Measurements from ENCODE around the gene PPM1H.

- TF ChIP-seq CTCF (IDR thresholded peaks at IDR 0.05) (no peak), EP300 (IDR thresholded peaks at IDR 0.05; ENCODE audit: borderline replicate concordance in 1 of 2, low read depth in 1 of 2, low read length in 1 of 2) (no peak), JUND (IDR thresholded peaks at IDR 0.05) (no peak), POLR2AphosphoS5 (IDR thresholded peaks at IDR 0.05; ENCODE audit: low read depth, low read length) (no peak), RCOR1 (IDR thresholded peaks at IDR 0.05; ENCODE audit: low read length) (no peak), RAD21 (IDR thresholded peaks at IDR 0.05; ENCODE audit: low read length) (no peak), USF2 (IDR thresholded peaks at IDR 0.05; ENCODE audit: borderline replicate concordance, low read depth, low read length) (no peak)
Observed at GRCh38 chr12:62622177-62622576, 312.8 kb downstream of the PPM1H start.
